HG02981 (cell line): Measurements from ENCODE around the gene PGR.

Experiments used
- ATAC-seq: cut with Tn5 transposase; IDR thresholded peaks from one replicate; pipeline ENCODE4 v1.9.1; 2021; ENCODE audit warnings: mild to moderate bottlenecking, moderate library complexity; ENCODE audit not compliant: unreplicated experiment

PGR gene

DNA sequence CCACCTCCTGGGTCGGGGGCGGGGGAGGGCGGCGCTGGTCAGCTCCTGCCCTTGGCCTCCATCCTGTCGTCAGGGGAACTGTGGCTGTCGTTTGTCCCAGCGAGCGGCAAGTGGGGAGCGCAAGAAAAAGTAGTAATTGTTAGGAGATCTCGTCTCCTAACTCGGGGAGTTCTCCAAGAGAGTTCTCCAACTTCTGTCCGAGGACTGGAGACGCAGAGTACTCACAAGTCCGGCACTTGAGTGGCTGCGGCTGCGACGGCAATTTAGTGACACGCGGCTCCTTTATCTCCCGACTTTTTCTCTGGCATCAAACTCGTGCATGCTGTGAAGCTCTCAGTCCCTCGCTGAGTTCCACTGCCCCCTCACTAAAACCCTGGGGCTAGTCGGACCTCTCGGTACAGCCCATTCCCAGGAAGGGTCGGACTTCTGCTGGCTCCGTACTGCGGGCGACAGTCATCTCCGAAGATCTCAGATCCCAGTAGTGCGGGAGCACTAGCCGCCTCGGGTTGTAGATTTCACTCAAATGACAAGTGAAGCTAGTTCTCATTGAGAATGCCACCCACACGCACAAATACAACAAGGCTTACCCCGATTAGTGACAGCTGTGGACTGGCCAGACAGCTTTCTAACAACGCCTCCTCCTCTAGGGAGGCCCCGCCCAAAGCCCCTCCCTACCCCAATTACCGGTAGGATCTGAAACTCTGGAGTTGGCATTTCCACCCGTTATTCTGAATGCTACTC is at the start of gene PGR:
TSS of gene PGR (minus strand) at position 611 of the 741 bp plus-strand sequence. CDS start 743 bp downstream, outside the sequence.
- ATAC-seq: no peak

DNA sequence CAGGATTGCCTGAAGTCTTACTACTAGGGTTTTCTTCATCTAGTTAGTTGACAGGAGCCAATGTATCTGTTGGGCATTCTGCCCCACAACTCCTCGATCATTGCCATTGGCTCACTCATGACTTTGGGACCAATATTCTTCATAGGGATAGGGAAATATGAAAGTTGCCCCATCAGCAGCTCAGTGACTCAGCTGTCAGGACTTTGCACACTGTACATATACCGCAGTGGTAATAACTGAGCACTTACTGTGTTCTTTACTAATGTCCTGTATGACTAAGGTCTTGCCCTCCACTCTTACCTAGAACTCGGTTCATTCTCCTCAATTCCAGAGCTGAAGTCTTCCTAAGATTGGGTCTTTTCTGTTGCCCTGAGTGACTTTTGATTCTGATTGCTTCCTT is 46.8 kb upstream of the PGR start:
- no peak for ATAC-seq

DNA sequence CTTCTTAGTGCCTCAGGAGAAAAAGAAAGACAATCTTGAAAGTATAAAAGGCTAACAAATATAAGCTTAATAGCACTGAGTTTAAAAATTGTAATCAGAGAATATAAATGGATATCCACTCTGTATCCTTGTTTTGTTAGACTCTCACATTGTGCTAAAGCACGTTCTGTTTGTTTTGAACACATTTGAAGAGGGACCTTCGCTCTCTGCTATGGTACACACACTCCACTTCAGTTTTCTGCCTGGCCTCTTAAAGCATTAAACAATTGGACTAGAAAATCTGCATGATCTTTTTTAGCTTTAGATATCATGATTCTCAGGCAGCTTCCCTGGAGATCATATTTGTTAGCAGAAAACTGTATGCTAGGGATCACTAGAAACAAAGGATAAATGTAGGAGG is 40.3 kb upstream of the PGR start:
- no peak for ATAC-seq

DNA sequence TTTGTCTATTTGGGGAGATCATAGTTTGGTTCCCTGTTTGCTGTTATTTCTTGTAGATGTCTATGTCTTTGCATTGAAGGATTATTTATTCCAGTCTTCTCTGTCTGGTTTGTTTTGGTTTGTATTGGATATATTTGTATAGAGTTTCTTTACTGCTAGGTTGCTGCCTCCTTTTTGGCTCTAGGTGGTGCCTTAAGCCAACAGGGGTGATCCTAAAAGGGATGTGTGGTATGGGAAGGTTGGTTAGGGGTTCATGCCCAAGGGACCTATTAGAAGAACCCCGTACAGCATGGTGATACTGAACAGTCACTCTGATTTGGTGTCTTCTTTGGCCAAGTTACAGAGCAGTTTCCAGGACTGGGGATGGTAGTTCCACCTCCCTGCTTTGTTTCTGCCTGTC is 36.4 kb upstream of the PGR start:
- no peak for ATAC-seq

DNA sequence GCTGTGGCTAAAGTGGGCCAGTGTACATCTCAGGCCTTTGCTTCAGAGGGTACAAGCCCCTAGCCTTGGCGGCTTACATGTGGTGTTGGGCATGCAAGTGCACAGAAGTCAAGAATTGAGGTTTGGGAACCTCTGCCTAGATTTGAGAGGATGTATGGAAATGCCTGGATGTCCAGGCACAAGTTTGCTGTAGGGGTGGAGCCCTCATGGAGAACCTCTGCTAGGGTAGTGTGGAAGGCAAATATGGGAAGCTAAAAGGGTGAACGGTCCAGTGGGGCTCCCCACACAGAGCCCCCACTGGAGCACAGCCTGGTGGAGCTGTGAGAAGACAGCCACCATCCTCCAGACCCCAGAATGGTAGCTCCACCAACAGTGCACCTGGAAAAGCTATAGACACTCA is 28.5 kb upstream of the PGR start:
- no peak for ATAC-seq

DNA sequence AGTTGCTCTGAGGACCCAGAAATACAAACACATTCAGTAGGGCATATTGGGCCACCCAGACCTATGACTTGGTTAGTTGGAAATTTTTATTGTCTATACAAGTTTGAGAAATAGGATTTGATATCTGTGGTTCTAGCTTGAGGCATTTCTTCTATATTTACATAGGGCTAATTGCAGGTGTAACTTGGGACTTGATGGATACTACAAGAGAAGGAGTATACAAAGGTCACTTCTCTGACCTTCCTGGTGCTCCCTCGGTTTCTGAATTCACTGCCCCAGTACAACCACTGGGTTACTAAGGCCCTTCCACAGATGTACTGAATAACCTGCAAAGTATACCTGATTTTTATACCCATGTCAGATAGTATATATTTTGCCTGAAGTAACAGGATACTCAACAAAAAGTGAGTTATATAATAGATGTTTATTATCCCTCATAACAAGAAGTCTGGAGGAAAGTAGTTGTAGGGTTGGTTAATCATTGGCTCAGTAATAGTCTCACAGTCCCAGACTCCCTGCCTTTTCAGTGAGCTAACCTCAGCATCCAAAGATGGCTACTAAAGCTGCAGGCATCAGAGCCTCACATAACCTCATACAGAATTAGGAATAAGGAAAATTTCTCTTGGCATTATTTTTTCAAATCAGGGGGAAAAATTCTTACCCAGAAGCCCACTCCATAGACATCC is 8.8 kb upstream of the PGR start:
- ATAC-seq: no peak

DNA sequence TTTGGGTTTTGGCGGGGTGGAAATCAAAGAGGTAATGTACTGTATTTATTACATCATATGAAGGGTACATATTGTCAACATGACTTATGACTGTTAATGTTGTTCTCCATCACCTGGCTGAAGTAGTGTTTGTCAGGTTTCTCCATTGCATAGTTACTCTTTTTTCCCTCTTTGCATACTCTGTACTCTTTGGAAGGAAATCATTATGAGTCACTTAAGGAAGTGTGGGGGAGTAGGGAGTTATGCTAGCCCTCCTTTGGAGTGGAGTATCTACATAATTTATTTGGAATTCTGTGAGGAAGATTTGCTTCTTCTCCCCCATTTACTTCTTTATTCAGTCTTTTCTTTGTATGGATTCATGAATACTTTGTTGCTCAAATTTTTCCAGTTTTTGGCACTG is 3.6 kb upstream of the PGR start:
- no peak for ATAC-seq

DNA sequence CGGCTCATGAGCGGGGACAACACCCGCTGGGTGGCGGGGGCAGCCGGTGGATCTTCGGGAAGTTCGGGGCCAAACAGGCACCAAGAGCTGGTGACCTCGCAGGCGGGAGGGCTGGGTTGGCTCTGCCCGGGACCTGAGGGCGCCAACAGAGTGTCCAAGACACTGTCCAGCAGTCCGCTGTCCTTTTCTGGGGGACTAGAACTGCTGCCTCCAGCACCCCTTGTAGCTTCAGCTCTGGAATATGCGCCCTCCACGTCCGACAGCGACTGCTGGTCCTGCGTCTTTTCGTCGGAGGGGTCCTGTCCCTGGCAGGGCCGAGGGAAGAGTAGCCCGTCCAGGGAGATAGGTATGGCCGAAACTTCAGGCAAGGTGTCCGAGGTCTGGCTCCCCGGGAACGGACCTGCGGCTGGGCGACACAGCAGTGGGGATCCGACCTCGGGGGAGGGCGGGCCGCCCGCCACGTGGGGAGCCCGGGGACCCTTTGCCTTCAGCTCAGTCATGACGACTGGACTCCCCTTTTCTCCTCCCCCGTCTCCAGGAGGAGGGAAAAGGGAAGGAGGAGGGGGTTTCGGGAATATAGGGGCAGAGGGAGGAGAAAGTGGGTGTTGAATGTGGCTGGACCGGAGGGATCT is 926 bp downstream of the PGR start:
- no peak for ATAC-seq

DNA sequence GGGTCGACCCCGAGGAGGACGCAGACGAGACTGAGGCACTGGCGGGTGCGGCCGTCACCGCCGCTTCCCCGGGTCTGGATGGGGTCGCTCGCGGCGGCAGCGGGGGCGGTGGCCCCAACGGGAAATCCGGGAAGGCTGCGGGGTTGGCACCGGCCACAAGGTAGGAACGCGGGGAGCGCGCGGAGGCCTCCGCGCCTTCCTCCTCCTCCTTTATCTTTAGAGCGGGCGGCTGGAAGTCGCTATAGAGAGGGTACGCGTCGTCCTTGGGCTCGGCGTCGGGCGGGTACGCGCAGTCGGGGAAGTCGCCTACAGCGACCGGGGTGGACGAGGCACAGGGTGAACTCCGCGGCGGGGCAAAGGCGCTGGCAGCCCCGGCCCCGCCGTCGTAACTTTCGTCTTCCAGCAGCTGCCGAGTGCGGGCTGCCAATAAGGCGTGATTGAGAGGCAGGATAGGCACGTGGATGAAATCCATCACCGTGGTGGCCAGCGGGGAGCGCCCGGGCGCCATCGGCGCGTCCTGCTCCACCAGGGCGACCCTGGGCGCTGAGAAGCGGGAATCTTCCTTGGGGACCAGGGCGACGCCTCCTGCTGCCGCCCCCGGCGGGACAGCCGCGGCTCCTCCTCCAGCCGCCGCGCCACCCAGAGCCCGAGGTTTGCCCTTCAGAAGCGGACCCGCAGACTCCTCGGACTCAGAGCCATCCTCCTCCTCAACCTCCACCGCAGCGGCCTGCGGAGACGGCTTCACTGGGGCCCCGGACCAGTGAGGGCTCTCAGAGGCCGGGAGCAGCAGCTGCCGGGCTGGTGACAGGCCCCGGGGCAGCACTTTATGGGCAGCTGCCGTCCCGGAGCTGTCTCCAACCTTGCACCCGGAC is 1.7 kb downstream of the PGR start:
- no peak for ATAC-seq

DNA sequence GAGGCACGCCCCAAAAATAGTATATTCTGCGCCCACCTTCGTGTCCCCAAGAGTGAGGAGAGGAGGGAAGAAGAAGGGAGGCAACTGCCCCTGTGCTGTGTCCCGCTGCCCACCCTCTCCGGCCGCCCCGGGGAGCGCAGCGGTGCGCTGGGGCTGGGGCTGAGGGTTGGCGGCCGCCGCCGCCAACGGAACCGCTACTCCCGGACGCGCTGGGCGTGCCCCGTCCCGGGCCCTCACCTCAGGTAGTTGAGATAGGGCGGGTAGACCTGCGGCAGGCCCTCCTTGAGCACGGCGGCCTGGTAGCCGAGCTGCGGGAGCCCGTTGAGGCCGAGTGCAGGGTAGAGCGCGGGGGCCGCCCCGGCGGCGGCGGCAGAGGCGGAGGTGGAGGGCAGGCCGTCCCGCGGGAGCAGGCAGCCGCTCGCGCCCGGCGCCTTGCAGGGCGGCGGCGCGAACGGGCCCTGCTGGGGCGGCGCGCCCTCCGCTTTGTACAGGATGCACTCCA is 2.4 kb downstream of the PGR start:
- no peak for ATAC-seq

DNA sequence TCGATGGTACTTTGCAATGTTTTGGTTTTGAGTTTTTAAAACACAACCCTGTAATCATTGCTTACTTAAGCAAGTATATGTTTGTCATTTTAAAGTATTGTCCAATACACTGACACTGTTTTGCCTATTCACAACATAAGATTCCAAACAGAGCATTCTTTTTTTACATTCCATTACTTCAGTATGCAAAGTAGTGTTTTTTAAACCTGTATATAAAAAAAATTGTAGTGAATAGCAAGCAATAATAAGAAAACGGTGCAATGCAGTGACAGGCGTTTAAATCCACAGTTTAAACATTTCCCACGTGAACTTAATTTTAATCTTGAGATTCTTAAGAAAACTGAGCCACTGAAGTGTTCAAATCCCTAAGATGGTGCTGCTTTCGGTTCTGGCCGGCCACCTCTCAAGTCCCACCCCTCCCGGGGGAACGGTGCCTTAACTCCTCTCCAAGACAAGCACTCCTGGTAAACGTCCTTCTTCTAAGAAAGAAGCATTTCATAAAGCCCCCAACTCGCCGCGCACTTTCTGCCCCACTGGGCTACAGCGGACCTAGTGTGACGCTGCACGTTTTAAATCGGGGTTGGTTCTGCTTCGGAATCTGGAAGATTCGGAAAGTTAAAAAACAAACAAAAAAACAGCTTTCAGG is 2.9 kb downstream of the PGR start:
- no peak for ATAC-seq

DNA sequence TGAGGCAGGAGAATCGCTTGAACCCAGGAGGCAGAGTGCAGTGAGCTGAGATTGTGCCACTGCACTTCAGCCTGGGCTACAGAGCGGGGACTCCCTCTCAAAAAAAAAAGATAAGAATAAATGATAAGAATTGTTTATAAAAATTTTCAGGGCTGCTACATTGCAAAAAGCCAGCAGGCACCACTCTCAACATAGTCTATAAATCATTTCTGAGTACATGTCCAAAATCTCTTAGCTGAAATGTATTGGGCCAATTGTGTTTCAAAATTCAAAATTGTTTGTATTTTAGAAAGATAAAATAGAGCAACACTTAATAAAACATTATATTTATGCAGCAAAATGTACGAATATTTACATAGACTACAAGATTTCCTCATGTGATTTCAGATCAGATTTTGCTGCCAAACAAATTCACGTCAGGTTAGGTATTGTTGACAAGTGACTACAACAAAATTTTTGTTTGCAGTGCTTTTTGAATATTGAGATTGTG is 13.9 kb downstream of the PGR start:
- ATAC-seq: no peak

DNA sequence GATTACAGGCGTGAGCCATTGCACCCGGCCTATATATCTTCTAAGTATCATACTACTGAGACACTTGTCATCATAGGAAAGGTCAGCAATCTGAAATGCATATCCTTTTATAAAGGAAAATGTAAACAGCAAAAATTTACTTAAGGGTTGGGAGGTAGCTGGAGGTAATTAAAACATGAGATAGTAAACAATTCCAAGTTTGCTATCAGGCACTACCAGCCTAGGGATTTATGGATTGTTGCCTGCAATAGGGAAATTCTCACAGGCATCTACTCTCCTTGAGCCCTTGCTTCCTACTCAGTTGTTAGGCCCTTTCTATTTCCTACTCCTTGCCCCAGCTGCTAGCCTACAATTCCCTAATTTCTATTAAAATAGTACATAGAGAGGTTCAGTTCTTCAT is 16.1 kb downstream of the PGR start:
- ATAC-seq: no peak

DNA sequence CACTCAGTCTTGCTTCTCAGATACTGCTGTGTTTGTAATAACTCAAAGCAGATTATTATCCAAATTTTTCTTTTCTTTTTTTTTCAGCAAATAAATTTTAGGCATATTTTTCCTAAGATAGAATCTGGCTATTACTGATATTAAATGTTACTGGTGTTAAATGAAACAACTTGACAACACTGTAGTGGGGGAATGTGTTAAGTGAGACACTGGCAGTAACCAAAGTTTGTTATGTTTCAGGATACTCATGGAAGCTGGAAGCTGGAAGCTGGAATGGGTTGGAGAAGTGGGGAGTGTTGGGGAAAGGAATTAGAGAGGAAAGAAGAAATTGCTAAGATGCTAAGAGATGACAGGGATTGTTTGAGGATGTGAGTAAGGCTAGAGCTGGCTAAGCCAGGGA is 24.9 kb downstream of the PGR start:
- no peak for ATAC-seq

DNA sequence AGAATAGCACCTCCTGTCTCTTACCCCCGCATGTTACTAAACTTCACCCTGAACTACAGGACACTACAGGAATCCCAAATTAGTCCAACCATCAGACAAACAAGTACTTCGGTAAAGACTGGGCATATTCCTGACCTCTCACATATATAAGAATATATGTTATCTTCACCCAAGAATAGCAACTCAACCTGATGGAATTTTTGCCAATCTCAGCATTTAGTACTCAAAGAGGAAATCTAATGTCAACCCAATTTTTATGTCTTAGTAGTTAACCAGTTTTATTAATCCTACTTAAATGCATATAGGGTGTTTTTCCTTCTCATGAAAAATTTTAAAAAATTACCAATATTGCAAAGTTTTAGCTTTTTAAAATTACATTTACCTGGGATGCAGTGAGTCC is 26.2 kb downstream of the PGR start:
- ATAC-seq: no peak

DNA sequence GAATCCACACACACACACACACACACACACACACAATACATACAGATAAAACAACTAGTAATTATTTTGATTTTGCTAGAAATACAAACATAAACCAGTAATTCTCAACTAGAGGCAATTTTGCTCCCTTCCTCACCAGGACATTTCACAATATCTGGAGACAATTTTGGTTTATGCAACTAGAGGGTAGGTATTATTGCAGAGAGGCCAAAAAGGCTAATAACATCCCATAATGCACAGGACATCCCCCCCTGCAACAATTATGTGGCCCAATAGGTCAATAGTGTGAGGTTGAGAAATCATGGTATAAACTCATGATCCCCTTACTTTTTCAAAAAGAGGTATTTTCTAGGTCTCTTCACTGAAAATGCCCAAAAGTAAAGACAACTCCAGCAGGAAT is 29.0 kb downstream of the PGR start:
- ATAC-seq: no peak

DNA sequence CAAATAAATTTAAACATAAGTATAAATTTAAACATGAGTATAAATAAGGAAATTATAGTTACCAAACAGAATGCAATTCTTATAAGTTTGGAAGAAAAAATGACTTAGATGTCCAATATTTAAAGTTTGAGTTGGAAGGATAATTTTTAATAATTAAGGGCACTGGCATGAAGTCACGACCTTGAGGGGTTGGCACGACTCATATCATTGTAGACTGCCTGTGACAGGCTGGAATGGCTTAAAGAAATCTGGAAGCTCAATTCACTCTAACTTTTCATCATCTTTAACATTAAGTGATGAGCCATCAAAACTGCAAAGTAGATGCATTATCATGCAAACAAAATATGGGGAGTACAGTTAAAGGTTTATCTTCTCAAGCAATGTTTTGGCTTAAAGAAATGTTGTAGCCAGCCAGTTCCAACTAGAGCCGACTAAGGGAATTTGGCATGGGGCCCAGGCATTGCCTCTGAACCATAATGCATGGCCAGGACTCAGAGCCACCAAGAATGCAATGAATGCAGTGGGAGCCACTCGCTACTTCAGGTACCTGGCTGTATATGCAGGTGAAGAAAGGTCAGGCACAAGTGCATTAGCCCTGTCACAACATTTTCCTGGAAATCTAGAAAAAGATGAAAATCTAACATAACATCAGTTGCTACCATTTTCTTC is 33.4 kb downstream of the PGR start:
- no peak for ATAC-seq

DNA sequence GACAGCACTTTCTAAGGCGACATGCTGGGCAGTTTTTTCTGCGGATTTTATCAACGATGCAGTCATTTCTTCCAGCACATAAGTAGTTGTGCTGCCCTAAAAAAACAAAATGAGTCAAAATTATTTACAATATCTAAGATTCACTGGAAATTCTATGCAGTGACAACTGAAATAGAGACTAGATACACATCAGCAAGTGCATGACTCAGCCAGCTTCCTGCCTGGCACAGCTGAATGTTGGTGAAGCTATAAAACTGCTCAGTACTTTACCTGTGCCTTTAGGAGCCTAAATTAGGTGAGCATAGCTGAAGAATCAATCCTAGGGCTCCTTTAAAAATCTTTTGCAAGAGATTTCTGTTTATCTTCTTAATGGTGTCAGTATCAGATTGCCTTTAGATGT is 37.8 kb downstream of the PGR start:
- no peak for ATAC-seq

DNA sequence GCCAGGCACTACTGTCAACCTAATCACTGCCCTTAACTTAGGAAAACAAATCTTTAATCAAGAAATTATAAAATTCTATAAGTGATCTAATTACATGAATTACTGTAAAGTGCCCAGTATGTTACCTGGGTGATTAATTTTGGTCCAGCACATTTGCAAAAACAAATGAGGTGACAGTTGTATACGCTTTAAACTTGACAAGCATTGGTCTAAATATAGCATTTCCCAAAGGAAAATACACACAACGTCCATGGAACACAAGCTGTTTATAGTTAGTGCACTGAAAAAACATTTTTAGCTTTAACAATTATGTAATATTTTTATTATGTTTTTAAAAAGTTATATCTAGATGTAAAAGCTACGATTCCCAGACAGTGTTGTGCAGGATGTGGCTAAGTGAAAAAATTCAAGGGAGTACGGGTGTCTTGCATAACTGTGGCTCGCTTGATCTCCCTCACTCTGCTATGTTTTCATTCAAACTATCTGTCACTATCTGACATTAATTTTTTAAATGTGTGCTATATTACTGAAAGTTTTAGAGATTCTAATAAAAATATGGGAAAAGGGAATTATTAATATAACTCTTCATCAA is 38.8 kb downstream of the PGR start:
- ATAC-seq: no peak

DNA sequence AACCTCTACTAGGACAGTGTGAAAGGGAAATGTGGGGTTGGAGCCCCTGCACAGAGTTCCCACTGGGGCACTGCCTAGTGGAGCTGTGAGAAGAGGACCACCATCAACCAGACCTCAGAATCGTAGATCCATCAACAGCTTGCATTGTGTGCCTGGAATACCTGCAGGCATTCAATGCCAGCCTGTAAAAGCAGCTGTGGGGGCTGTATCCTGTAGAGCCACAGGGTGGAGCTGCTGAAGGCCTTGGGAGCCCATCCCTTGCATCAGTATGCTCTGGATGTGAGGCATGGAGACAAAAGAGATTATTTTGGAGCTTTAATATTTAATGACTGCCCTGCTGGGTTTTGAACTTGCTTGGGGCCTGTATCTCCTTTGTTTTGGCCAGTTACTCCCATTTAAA is 46.3 kb downstream of the PGR start:
- ATAC-seq: no peak
